Central memory CD8-positive, alpha-beta T cell (primary cell): ENCODE measurements around the gene PRSS53.
"Not testable (repeated sequence)": the region's sequence is repeated elsewhere in the genome, so short reads cannot be mapped to it uniquely, and the experiment has no call there.

Source experiments
- ATAC-seq: fragments of 150-1000 bp; cut with Tn5 transposase; replicated peaks from 2 replicates; pipeline ENCODE4 v1.10.0; 2022; ENCODE audit warnings: mild to moderate bottlenecking, moderate FRiP score, moderate number of reproducible peaks; ENCODE audit not compliant: poor library complexity, severe bottlenecking; ENCODE audit errors: extremely low read depth
- DNase-seq, 2 donors: peaks; one replicate each; pipeline ENCODE4 v3.0.0; 2021; ENCODE audit warnings: low spot score in 2 of 2
- H3K27ac Mint-ChIP-seq: one replicate; pipeline ENCODE4 v1.8.0; 2022; ENCODE audit warnings: low read depth, mild to moderate bottlenecking, moderate library complexity, mixed read lengths
- H3K27me3 Mint-ChIP-seq: one replicate; pipeline ENCODE4 v1.8.0; 2022; ENCODE audit warnings: mixed read lengths
- H3K36me3 Mint-ChIP-seq: one replicate; pipeline ENCODE4 v1.8.0; 2022; ENCODE audit warnings: mild to moderate bottlenecking, moderate library complexity, mixed read lengths; ENCODE audit not compliant: insufficient read depth
- H3K4me1 Mint-ChIP-seq: one replicate; pipeline ENCODE4 v1.8.0; 2022; ENCODE audit warnings: mixed read lengths
- H3K4me3 Mint-ChIP-seq: one replicate; pipeline ENCODE4 v1.8.0; 2022; ENCODE audit warnings: mild to moderate bottlenecking, moderate library complexity, mixed read lengths
- H3K9me3 Mint-ChIP-seq: one replicate; pipeline ENCODE4 v1.8.0; 2022; ENCODE audit warnings: mixed read lengths

The PRSS53 gene

DNA sequence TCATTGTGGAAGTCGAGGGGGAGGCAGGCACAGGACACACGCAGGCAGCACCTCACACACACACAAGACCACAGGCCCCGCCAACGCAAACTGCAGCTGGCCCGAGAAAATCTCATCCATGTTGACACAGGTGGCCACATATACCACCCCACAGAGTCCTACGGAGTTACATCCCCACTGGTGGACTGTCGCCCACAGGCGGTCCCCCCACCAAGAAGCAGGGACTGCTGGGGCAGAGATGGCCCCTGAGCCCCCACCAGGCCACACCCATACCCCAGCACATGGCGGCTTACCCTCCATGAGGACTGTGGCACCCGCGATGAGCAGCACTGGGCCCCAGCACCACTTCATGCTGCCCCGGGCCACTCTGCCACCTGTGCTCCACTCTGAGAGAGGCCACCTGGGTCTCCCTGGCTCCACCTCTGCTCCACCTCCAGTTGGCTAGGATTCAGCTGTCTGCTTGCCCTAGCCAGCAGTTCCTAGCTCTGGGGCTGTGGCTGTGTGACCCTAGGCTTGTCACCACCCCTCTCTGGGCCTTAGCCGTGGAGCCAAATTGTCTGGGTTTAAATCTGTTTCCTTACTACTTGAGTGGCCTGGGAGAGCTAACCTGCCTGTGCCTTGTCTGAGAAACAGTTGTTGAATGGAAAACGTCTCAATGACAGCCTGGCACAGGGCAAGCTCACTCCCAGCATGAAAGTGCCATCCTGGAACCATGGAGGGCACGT, at the start of gene PRSS53:
PRSS53 (minus strand) TSS at position 485 of the 725 bp plus-strand sequence; CDS start at position 351, 134 bp downstream.
- no peaks in the 10 kb centered on the region for H3K9me3 Mint-ChIP-seq
- no peak within 1 kb of the TSS for H3K4me3 Mint-ChIP-seq
- no peak within 1 kb of the TSS for H3K27ac Mint-ChIP-seq
- ATAC-seq (no peak), DNase-seq (no peak)
- no peaks in the 10 kb centered on the region for H3K27me3 Mint-ChIP-seq
- H3K36me3 Mint-ChIP-seq = peaks cover 12% of the 10 kb centered on the region
- peaks cover 7% of the 10 kb centered on the region for H3K4me1 Mint-ChIP-seq

- H3K9me3 Mint-ChIP-seq, H3K27me3 Mint-ChIP-seq, DNase-seq, H3K4me1 Mint-ChIP-seq, H3K36me3 Mint-ChIP-seq, ATAC-seq, H3K27ac Mint-ChIP-seq, H3K4me3 Mint-ChIP-seq: not testable (repeated sequence)
Measured at GRCh38 chr16:31136822-31137499, 48.2 kb upstream of the PRSS53 start.

- DNase-seq (no peak), ATAC-seq (no peak)
- H3K36me3 Mint-ChIP-seq = peaks cover 7% of the 10 kb centered on the region
- no peaks in the 10 kb centered on the region for H3K9me3 Mint-ChIP-seq
- no peaks in the 10 kb centered on the region for H3K27me3 Mint-ChIP-seq
- H3K27ac Mint-ChIP-seq = no peak overlapping the region
- no peak overlapping the region for H3K4me3 Mint-ChIP-seq
- H3K4me1 Mint-ChIP-seq = no peaks in the 10 kb centered on the region
Measured at GRCh38 chr16:31136287-31136662, 47.5 kb upstream of the PRSS53 start.

- Mint-ChIP-seq H3K27me3 (no peaks in the 10 kb centered on the region), H3K4me1 (no peaks in the 10 kb centered on the region), H3K27ac (no peak within 1 kb of the TSS), H3K9me3 (no peaks in the 10 kb centered on the region), H3K4me3 (no peak within 1 kb of the TSS), H3K36me3 (peaks cover 11% of the 10 kb centered on the region)
- DNase-seq (no peak), ATAC-seq (no peak)
Measured at GRCh38 chr16:31135535-31136286, 47.0 kb upstream of the PRSS53 start, which contains the start of gene PRSS8. PRSS8 (minus strand) TSS chr16:31135727; CDS start chr16:31135498, 229 bp downstream.

DNA sequence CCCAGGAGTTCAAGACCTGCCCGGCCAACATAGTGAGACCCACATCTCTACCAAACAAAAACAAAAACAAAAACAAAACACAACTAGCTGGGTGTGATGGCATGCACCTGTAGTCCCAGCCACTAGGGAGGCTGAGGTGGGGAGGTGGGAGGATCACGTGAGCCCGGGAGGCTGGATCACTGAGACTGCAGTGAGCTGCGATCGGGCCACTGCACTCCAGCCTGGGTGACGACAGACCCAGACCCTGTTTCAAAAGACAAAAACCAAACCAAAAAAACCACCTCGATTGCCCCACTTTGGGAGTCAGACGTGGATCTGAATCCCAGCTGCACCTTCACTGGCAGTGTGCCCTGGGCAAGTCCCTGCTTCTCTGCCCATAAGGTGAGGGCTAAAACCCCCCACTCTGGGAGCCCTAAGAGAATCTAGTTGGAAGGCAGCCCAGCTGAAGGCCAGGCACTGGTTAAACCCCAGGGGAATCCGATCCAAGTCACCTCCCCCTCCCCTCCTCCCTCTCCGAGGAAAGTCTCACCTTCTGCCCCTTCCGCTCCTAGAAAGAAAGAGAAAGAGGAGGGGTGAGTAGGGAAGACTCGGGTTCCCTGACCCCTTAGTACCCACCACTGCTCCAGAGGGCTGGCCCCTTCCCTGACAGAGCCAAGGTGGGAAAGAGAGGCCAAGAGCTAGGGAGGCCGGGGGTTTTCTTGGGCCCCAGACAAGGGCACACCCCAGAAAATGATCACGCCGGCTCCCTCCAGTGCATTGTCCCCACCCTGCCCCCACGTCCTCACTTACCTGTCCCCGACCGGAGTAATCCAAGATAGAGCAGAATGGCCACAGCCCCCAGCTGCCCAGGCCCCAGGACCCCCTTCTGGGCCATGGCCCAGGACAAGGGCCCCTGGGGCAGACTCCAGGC, 46.1 kb upstream of the PRSS53 start:
- no peaks in the 10 kb centered on the region for H3K9me3 Mint-ChIP-seq
- no peak for ATAC-seq
- no peak for DNase-seq
- no peak overlapping the region for H3K4me3 Mint-ChIP-seq
- H3K4me1 Mint-ChIP-seq = no peaks in the 10 kb centered on the region
- H3K36me3 Mint-ChIP-seq = peaks cover 13% of the 10 kb centered on the region
- no peaks in the 10 kb centered on the region for H3K27me3 Mint-ChIP-seq
- H3K27ac Mint-ChIP-seq = no peak overlapping the region

- no peaks in the 10 kb centered on the region for H3K27me3 Mint-ChIP-seq
- peaks cover 13% of the 10 kb centered on the region for H3K36me3 Mint-ChIP-seq
- no peak overlapping the region for H3K4me3 Mint-ChIP-seq
- DNase-seq (no peak), ATAC-seq (no peak)
- no peaks in the 10 kb centered on the region for H3K9me3 Mint-ChIP-seq
- peak overlapping the region; percentile 10 for H3K27ac Mint-ChIP-seq
- H3K4me1 Mint-ChIP-seq = no peaks in the 10 kb centered on the region
Measured at GRCh38 chr16:31134091-31134571, 45.4 kb upstream of the PRSS53 start.

DNA sequence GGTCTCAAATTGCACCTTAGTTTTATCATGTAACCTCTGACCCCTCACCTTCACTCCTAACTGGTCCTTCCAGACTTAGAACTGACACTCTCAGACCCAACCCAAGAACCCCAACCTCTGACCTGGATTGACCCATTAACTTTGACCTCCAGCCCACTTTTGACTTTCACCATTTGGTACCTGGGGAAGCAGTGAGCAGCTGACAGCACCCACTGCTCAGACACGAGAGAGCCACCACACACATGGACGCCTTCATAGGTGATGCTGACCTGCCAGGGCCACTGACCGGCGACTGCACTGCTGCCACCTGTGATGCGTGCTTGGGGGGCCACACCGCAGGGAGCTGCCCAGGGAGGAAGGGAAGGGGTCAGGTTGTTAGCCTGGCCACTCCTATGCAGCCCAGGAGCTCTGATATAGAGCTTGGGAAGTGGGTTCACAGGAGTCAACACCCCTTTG, 44.3 kb upstream of the PRSS53 start:
- H3K27ac Mint-ChIP-seq = no peak overlapping the region
- H3K9me3 Mint-ChIP-seq = no peaks in the 10 kb centered on the region

DNA sequence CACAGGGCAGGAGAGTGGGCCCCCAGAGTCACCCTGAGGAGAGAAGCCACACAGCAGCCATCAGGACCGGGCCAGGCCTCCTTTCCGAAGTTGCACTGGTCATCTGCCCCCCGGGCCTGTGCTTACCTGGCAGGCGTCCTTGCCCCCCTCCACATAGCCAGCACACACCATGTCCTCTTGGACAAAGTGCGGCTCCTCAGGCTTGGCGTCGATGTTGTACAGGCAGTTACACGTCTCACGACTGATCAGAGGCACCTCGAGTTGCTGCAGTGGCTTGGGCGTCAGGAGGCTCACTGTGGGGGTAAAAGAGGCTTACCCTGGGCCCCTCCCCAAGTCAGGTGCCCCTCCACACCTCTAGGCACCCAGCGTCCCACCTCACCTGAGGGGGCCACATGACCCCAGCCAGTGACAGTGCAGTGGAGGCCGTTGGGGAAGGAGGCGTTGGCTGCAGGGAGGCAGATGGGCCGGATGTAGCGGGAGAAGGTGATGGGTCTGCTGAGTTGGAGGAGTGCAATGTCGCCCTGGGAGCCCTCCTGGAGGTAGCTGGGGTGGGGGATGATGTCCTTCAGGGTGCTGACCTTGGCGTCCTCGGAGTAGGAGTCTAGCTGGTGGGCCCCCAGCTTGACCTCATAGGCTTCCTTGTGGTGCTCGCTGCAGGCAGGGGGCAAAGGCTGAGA, 43.7 kb upstream of the PRSS53 start:
- no peak overlapping the region for H3K27ac Mint-ChIP-seq
- peaks cover 18% of the 10 kb centered on the region for H3K36me3 Mint-ChIP-seq
- no peak for DNase-seq
- H3K27me3 Mint-ChIP-seq = no peaks in the 10 kb centered on the region
- no peak for ATAC-seq
- H3K4me1 Mint-ChIP-seq = no peaks in the 10 kb centered on the region
- H3K4me3 Mint-ChIP-seq = no peak overlapping the region
- H3K9me3 Mint-ChIP-seq = no peaks in the 10 kb centered on the region

More for the DNA sequence above, 44.3 kb upstream of the PRSS53 start:
- no peaks in the 10 kb centered on the region for H3K4me1 Mint-ChIP-seq
- no peak for DNase-seq
- no peak for ATAC-seq
- H3K36me3 Mint-ChIP-seq = peaks cover 15% of the 10 kb centered on the region
- H3K4me3 Mint-ChIP-seq = no peak overlapping the region
- H3K27me3 Mint-ChIP-seq = no peaks in the 10 kb centered on the region

DNA sequence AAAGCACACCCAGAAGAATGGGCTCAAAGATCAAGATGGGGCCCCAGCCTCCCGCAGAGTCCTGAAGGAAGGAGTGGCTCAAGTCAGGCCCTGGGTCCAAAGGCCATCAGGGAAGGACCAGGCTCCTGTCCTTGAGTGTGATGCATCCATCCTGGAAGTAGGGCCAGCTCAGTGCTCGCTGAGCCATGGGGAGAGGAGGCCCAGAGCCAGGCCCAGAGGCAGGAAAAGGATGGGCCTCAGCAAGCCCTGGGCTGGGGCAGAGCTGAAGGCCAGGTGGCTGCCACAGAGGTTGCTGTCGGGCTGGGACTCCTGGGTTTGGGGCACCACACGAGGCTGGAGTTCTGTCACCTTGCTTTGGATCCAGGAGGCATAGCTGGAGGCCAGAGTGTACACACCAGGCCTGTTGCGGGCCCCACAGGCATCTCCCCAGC, 43.1 kb upstream of the PRSS53 start:
- no peaks in the 10 kb centered on the region for H3K27me3 Mint-ChIP-seq
- H3K4me1 Mint-ChIP-seq = no peaks in the 10 kb centered on the region
- no peak for ATAC-seq
- peak overlapping the region; percentile 59 for H3K27ac Mint-ChIP-seq
- no peak for DNase-seq
- no peak overlapping the region for H3K4me3 Mint-ChIP-seq
- H3K9me3 Mint-ChIP-seq = no peaks in the 10 kb centered on the region
- peaks cover 19% of the 10 kb centered on the region for H3K36me3 Mint-ChIP-seq

DNA sequence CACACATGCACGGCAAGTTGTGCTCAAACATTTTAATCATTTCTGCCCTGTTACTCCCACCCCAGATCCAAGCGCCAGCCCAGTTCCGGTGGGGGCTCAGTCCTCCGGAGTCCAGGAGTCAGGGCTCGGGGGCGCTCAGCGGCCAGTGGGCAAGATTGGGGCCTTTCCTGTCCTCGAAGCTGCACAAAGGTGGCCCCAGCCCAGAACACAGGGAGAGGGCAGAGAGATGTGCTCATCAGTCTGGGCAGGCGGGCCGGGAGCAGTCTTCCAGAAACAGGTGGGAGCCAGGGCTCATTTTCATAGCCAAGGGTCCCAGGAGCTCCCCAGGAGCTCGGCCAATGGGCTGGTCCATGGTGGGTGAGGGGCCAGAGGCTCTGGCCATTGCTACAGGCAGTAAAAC, 42.7 kb upstream of the PRSS53 start:
- Mint-ChIP-seq H3K36me3 (peaks cover 20% of the 10 kb centered on the region), H3K27ac (peak overlapping the region; percentile 59), H3K4me1 (no peaks in the 10 kb centered on the region), H3K4me3 (no peak overlapping the region), H3K9me3 (no peaks in the 10 kb centered on the region), H3K27me3 (no peaks in the 10 kb centered on the region)
- ATAC-seq (no peak), DNase-seq (no peak)

- Mint-ChIP-seq H3K9me3 (no peaks in the 10 kb centered on the region), H3K4me3 (no peak overlapping the region), H3K27me3 (no peaks in the 10 kb centered on the region), H3K36me3 (peaks cover 19% of the 10 kb centered on the region), H3K27ac (peak overlapping the region; percentile 59), H3K4me1 (peaks cover 5% of the 10 kb centered on the region)
- DNase-seq (no peak), ATAC-seq (no peak)
Measured at GRCh38 chr16:31130899-31131298, 42.2 kb upstream of the PRSS53 start.
